Myometrial cell (primary cell): ENCODE measurements around the gene HSD17B3. TPM values are rescaled to one million over a fixed set of nuclear protein-coding genes. Genes with fewer than 3 reads are reported as not detected.

Experiments
- total RNA-seq: library from RNA; depleted of rRNA; stranded (reverse); fragments of >200 nt; gene quantifications from 2 replicates; pipeline ENCODE4 v1.2.3, GENCODE V29; 2015

The HSD17B3 gene
- total RNA-seq, result not detected in 2 replicates

DNA sequence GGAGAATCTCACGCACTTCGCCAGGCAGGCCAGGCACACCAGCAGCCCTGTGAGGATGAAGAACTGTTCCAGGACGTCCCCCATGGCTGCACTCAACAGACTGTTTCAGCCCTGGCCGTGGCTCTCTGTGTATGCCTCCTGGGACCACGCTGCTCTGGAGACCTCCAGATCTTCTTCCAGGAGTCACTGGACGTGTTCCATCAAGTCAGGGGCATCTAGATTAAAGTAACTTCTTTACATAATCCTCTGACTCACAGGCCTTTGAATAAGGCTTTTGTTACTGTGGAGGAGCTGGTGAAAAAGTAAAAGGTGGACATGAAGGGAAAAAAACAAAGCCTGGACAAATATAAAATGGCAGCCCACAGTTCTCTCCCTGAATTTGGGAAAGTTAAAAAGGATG lies at the start of gene HSD17B3:
Gene HSD17B3 (minus strand): TSS at position 156 of the 400 bp plus-strand sequence. CDS start 72 bp downstream, at position 84.

Other genes with a start within 250 kb of the HSD17B3 start
- gene SLC35D2, start 81.5 kb upstream of the HSD17B3 start, total RNA-seq, result 18.7 and 20.2 TPM in 2 replicates
- 1.2 and 2.3 TPM in 2 replicates for gene ZNF367, start 116.2 kb upstream of the HSD17B3 start, total RNA-seq
- gene HABP4, start 148.0 kb upstream of the HSD17B3 start, total RNA-seq, result 11.0 and 19.5 TPM in 2 replicates